WTC11 (cell line): ENCODE results near the gene DUXB. TPM values are rescaled to one million over a fixed set of nuclear protein-coding genes. Genes with fewer than 3 reads are reported as not detected.

Source experiments
- ATAC-seq: fragments of 200-7000 bp; cut with Tn5 transposase; 2 replicates; pipeline ENCODE4 v1.10.0; 2021; ENCODE audit warnings: mild to moderate bottlenecking, moderate library complexity
- CTCF ChIA-PET: fragments of 300-600 bp; sonication (Branson Sonifier 250); formaldehyde crosslinking; loops from one replicate; lab custom pipeline; 2021; ENCODE audit warnings: antibody characterized with exemption; lab: Charles Lee
- POLR2A ChIA-PET: fragments of 350-600 bp; sonication (Branson Sonifier 250); formaldehyde crosslinking; loops from one replicate; lab custom pipeline; 2021; ENCODE audit warnings: antibody characterized with exemption; lab: Charles Lee
- DNase-seq: peaks from one replicate; pipeline ENCODE4 v3.0.0; 2021; ENCODE audit warnings: low spot score
- H3K27ac Mint-ChIP-seq: 2 replicates; pipeline ENCODE4 v1.8.0; 2021; ENCODE audit warnings: mixed read lengths
- H3K27me3 Mint-ChIP-seq: 2 replicates; pipeline ENCODE4 v1.8.0; 2021; ENCODE audit warnings: low read depth, mild to moderate bottlenecking, moderate library complexity, mixed read lengths
- H3K36me3 Mint-ChIP-seq: 2 replicates; pipeline ENCODE4 v1.8.0; 2021; ENCODE audit warnings: mixed read lengths
- H3K4me1 Mint-ChIP-seq: 2 replicates; pipeline ENCODE4 v1.8.0; 2022; ENCODE audit warnings: mixed read lengths
- H3K4me3 Mint-ChIP-seq: 2 replicates; pipeline ENCODE4 v1.8.0; 2021; ENCODE audit warnings: mild to moderate bottlenecking, moderate library complexity, mixed read lengths
- H3K9me3 Mint-ChIP-seq: 2 replicates; pipeline ENCODE4 v1.8.0; 2021; ENCODE audit warnings: mixed read lengths
- HMGA2 ChIP-seq: fragments of 250-450 bp; sonication (Bioruptor Pico); IDR thresholded peaks from 2 replicates; pipeline ENCODE4 v1.4.0; 2021; ENCODE audit warnings: mild to moderate bottlenecking, moderate library complexity
- NR2C2 ChIP-seq: sonication (generic); formaldehyde crosslinking; IDR thresholded peaks from 2 replicates; pipeline ENCODE4 v1.8.0; 2022; ENCODE audit warnings: mild to moderate bottlenecking, missing genetic modification reagents
- PRDM15 ChIP-seq: sonication (generic); formaldehyde crosslinking; IDR thresholded peaks from 2 replicates; pipeline ENCODE4 v1.8.0; 2022; ENCODE audit warnings: missing genetic modification reagents
- RORB ChIP-seq: fragments of 250-450 bp; sonication (Bioruptor Pico); IDR thresholded peaks from 2 replicates; pipeline ENCODE4 v1.9.0; 2021; ENCODE audit warnings: mild to moderate bottlenecking
- SP1 ChIP-seq: sonication (generic); formaldehyde crosslinking; conservative IDR thresholded peaks from 2 replicates; pipeline ENCODE4 v1.8.1; 2022; ENCODE audit warnings: missing genetic modification reagents
- STAT6 ChIP-seq: sonication (generic); formaldehyde crosslinking; conservative IDR thresholded peaks from 2 replicates; pipeline ENCODE4 v1.8.1; 2023; ENCODE audit warnings: mild to moderate bottlenecking, low read depth, missing genetic modification reagents, moderate library complexity
- TEAD4 ChIP-seq: sonication (generic); formaldehyde crosslinking; IDR thresholded peaks from 2 replicates; pipeline ENCODE4 v1.8.0; 2022; ENCODE audit warnings: mild to moderate bottlenecking, missing genetic modification reagents
- USF1 ChIP-seq: sonication (generic); formaldehyde crosslinking; IDR thresholded peaks from 2 replicates; pipeline ENCODE4 v1.8.0; 2022; ENCODE audit warnings: mild to moderate bottlenecking, missing genetic modification reagents
- ZBTB21 ChIP-seq: sonication (generic); formaldehyde crosslinking; IDR thresholded peaks from 2 replicates; pipeline ENCODE4 v1.8.1; 2023; ENCODE audit warnings: mild to moderate bottlenecking, missing genetic modification reagents, borderline replicate concordance
- ZNF263 ChIP-seq: sonication (generic); formaldehyde crosslinking; IDR thresholded peaks from 2 replicates; pipeline ENCODE4 v1.8.1; 2022; ENCODE audit warnings: low read depth, mild to moderate bottlenecking, moderate library complexity, missing genetic modification reagents
- ZNF416 ChIP-seq: fragments of 250-450 bp; sonication (Bioruptor Pico); IDR thresholded peaks from 2 replicates; pipeline ENCODE4 v1.9.0; 2021; ENCODE audit warnings: mild to moderate bottlenecking, inconsistent platforms
- ZNF425 ChIP-seq: fragments of 250-450 bp; sonication (Bioruptor Pico); conservative IDR thresholded peaks from 2 replicates; pipeline ENCODE4 v1.9.0; 2021; ENCODE audit warnings: mild to moderate bottlenecking
- ZNF671 ChIP-seq: fragments of 250-450 bp; sonication (Bioruptor Pico); IDR thresholded peaks from 2 replicates; pipeline ENCODE4 v1.8.0; 2021; ENCODE audit warnings: mild to moderate bottlenecking
- total RNA-seq: library from RNA; stranded (reverse); gene quantifications from 3 replicates; pipeline ENCODE4 v1.2.3, GENCODE V29; 2021
- TF ChIP-seq, protein P1 (sequence below): fragments of 250-450 bp; sonication (Bioruptor Pico); IDR thresholded peaks from 2 replicates; pipeline ENCODE4 v1.9.0; 2021; ENCODE audit warnings: mild to moderate bottlenecking

The DUXB gene
- total RNA-seq, 1 experiment from 2014 or later: not detected

- H3K4me1 Mint-ChIP-seq: no peaks in the 10 kb centered on the region
- H3K27ac Mint-ChIP-seq: no peak overlapping the region
- H3K36me3 Mint-ChIP-seq: peaks cover 8% of the 10 kb centered on the region
- no peak overlapping the region for H3K4me3 Mint-ChIP-seq
- H3K9me3 Mint-ChIP-seq: peaks cover 31% of the 10 kb centered on the region
- ChIA-PET POLR2A (no interaction called here), CTCF (no interaction called here)
- peaks cover 8% of the 10 kb centered on the region for H3K27me3 Mint-ChIP-seq
- ATAC-seq (no peak), DNase-seq (no peak)
- TF ChIP-seq, protein P1, sequence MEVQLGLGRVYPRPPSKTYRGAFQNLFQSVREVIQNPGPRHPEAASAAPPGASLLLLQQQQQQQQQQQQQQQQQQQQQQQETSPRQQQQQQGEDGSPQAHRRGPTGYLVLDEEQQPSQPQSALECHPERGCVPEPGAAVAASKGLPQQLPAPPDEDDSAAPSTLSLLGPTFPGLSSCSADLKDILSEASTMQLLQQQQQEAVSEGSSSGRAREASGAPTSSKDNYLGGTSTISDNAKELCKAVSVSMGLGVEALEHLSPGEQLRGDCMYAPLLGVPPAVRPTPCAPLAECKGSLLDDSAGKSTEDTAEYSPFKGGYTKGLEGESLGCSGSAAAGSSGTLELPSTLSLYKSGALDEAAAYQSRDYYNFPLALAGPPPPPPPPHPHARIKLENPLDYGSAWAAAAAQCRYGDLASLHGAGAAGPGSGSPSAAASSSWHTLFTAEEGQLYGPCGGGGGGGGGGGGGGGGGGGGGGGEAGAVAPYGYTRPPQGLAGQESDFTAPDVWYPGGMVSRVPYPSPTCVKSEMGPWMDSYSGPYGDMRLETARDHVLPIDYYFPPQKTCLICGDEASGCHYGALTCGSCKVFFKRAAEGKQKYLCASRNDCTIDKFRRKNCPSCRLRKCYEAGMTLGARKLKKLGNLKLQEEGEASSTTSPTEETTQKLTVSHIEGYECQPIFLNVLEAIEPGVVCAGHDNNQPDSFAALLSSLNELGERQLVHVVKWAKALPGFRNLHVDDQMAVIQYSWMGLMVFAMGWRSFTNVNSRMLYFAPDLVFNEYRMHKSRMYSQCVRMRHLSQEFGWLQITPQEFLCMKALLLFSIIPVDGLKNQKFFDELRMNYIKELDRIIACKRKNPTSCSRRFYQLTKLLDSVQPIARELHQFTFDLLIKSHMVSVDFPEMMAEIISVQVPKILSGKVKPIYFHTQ (CRISPR knock-in tag): no peak
- no peak for TF ChIP-seq RORB
- no peak for TF ChIP-seq PRDM15 (CRISPR knock-in tag)
- no peak for TF ChIP-seq ZNF671
- TF ChIP-seq HMGA2 (CRISPR knock-in tag): no peak
- TF ChIP-seq ZBTB21 (CRISPR knock-in tag): no peak
- no peak for TF ChIP-seq ZNF425 (CRISPR knock-in tag)
- no peak for TF ChIP-seq ZNF416 (CRISPR knock-in tag)
- TF ChIP-seq STAT6: no peak
- no peak for TF ChIP-seq SP1 (CRISPR knock-in tag)
- TF ChIP-seq NR2C2: no peak
- no peak for TF ChIP-seq TEAD4 (CRISPR knock-in tag)
- no peak for TF ChIP-seq USF1 (CRISPR knock-in tag)
- TF ChIP-seq ZNF263 (CRISPR knock-in tag): no peak
These were observed 32.3 kb upstream of the DUXB start for GRCh38 chr16:75733305-75734211.
